ENCODE data around the gene GRHPR. TPM values are rescaled to one million over a fixed set of nuclear protein-coding genes. Genes with fewer than 3 reads are reported as not detected.

The GRHPR gene
- total RNA-seq, 2 donors from 2014 or later, result 129 to 137 TPM

- no peaks in the 10 kb centered on the region for H3K27me3 ChIP-seq
- no peak for TF ChIP-seq CTCF (IDR thresholded peaks at IDR 0.05)
- no peak overlapping the region for H3K4me3 ChIP-seq
- H3K27ac ChIP-seq, result no peak overlapping the region
- H3K9me3 ChIP-seq, result no peaks in the 10 kb centered on the region
- H3K4me1 ChIP-seq, result peaks cover 0 to 28% of the 10 kb centered on the region in 2 donors
- no peaks in the 10 kb centered on the region for H3K36me3 ChIP-seq
- DNase-seq (ENCODE audit: low spot score), result no peak
Measured at GRCh38 chr9:37419204-37419603, 3.3 kb upstream of the GRHPR start.

GRCh38 chr9:37420271-37421215, 2.0 kb upstream of the GRHPR start:
- no peaks in the 10 kb centered on the region for H3K9me3 ChIP-seq
- no peak for DNase-seq (ENCODE audit: low spot score)
- no peak for TF ChIP-seq CTCF (IDR thresholded peaks at IDR 0.05)
- H3K4me1 ChIP-seq, result peaks cover 0 to 33% of the 10 kb centered on the region in 2 donors
- H3K36me3 ChIP-seq, result no peaks in the 10 kb centered on the region
- H3K4me3 ChIP-seq, result no peak overlapping the region
- no peaks in the 10 kb centered on the region for H3K27me3 ChIP-seq
- no peak overlapping the region for H3K27ac ChIP-seq

GRCh38 chr9:37421914-37422288, 595 bp upstream of the GRHPR start:
- TF ChIP-seq CTCF (IDR thresholded peaks at IDR 0.05), result no peak
- Histone ChIP-seq H3K36me3 (peaks cover 7% of the 10 kb centered on the region), H3K27ac (peak overlapping the region; percentile 85 to 89), H3K4me1 (peaks cover 0 to 34% of the 10 kb centered on the region in 2 donors), H3K4me3 (peak overlapping the region; percentile 67 to 76), H3K27me3 (no peaks in the 10 kb centered on the region), H3K9me3 (no peaks in the 10 kb centered on the region)
- no peak for DNase-seq (ENCODE audit: low spot score)

- Histone ChIP-seq H3K36me3 (peaks cover 23% of the 10 kb centered on the region), H3K4me3 (peak overlapping the region; percentile 67 to 76), H3K27ac (peak overlapping the region in 1 of 2 donors; percentile 85), H3K4me1 (peaks cover 0 to 34% of the 10 kb centered on the region in 2 donors), H3K27me3 (no peaks in the 10 kb centered on the region), H3K9me3 (no peaks in the 10 kb centered on the region)
- no peak for TF ChIP-seq CTCF (IDR thresholded peaks at IDR 0.05)
- no peak for DNase-seq (ENCODE audit: low spot score)
Measured at GRCh38 chr9:37423508-37423907, 1.0 kb downstream of the GRHPR start.

- Histone ChIP-seq H3K36me3 (peaks cover 31% of the 10 kb centered on the region), H3K4me3 (peak overlapping the region in 1 of 2 donors; percentile 67), H3K9me3 (no peaks in the 10 kb centered on the region), H3K4me1 (peaks cover 0 to 34% of the 10 kb centered on the region in 2 donors), H3K27ac (peak overlapping the region in 1 of 2 donors; percentile 21), H3K27me3 (no peaks in the 10 kb centered on the region)
- no peak for DNase-seq (ENCODE audit: low spot score)
- TF ChIP-seq CTCF (IDR thresholded peaks at IDR 0.05), result no peak
Measured at GRCh38 chr9:37424204-37424685, 1.7 kb downstream of the GRHPR start.

Data from right atrium auricular region (tissue), 2 donors.